Measurements from ENCODE around the gene CDK8. TPM values are rescaled to one million over a fixed set of nuclear protein-coding genes. Genes with fewer than 3 reads are reported as not detected.
A peak's percentile ranks its signal among the peaks of the same experiment; 100 is the strongest.

The CDK8 gene
- total RNA-seq, 1 experiment from 2014 or later, result 19.8 TPM

DNA sequence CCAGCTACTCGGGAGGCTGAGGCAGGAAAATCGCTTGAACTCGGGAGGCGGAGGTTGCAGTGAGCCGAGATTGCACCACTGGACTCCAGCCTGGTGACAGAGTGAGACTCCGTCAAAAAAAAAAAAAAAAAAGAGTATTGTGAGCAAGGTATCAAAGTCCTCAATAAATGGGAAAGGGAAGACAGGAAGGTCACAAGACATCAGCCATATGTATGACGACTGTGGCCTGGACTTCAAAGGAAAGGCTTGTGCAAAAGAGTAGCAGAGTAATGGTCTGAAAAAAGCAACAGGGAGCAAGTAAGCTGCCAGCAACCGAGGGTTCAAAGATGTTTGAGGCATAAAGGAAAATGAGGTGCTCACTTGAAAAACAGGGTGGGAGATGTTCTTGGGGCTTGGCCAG lies 187.5 kb downstream of the CDK8 start:
- DNase-seq (ENCODE audit: low read depth), result no peak

DNA sequence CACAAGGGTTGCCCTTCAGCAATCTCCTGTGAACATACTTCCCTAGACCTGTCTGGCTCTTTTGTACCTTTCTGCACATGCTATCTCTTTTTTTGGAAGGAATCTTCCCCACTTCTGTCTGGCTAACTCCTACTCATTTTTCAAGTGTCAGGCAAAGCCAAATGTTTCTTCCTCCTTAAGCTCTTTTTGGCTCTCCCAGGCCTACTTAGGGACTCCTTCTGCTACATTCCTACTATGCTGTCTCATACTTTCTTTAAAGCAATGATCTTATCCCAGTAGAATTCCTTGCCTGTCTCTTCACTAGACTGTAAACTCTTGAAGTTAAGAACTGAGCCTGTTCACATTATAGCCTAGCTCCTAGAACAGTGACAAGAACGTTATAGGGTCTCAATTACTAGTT lies 188.6 kb downstream of the CDK8 start:
- peak; percentile 43 for DNase-seq (ENCODE audit: low read depth)

- DNase-seq (ENCODE audit: low read depth), result no peak
Observed at GRCh38 chr13:26445092-26445491, 191.2 kb downstream of the CDK8 start.

- peak; percentile 52 for DNase-seq (ENCODE audit: low read depth)
Observed at GRCh38 chr13:26446751-26447150, 192.8 kb downstream of the CDK8 start.

- DNase-seq (ENCODE audit: low read depth), result no peak
Observed at GRCh38 chr13:26448032-26448431, 194.1 kb downstream of the CDK8 start.

- DNase-seq (ENCODE audit: low read depth), result peak; percentile 28
Observed at GRCh38 chr13:26449063-26449848, 195.3 kb downstream of the CDK8 start.

Other genes with a start within 250 kb of the CDK8 start
- gene SHISA2, start 202.1 kb upstream of the CDK8 start, total RNA-seq (2014; rRNA removed), result 65.7 and 71.7 TPM in 2 replicates
- 41.7 and 47.6 TPM in 2 replicates for gene RNF6, start 31.8 kb upstream of the CDK8 start, total RNA-seq (2014; rRNA removed)